Stomach (tissue), 4 donors: Measurements from ENCODE around the gene CIC.

ENCODE experiments used
- CTCF ChIP-seq, 7 experiments: fragments of 450-650 bp in 4 of 7; fragments of 200-600 bp in 3 of 7; sonication (generic) in 3 of 7; IDR thresholded peaks; one replicate each; pipeline ENCODE4 v1.5.1; 2016 to 2019; ENCODE audit warnings: antibody characterized with exemption in 7 of 7, control low read depth in 2 of 7, mild to moderate bottlenecking in 1 of 7
- EP300 ChIP-seq: sonication (generic); formaldehyde crosslinking; IDR thresholded peaks from one replicate; pipeline ENCODE4 v1.6.1; 2017; ENCODE audit warnings: antibody characterized with exemption
- POLR2A ChIP-seq, 4 donors: fragments of 450-650 bp; IDR thresholded peaks; one replicate each; pipeline ENCODE4 v1.6.1; 2016; ENCODE audit warnings: antibody characterized with exemption in 4 of 4, control low read depth in 2 of 4, mild to moderate bottlenecking in 1 of 4, moderate library complexity in 1 of 4

- TF ChIP-seq CTCF (IDR thresholded peaks at IDR 0.05) = no peak
- no peak for TF ChIP-seq EP300
- TF ChIP-seq POLR2A (IDR thresholded peaks at IDR 0.05) = no peak
Observed at GRCh38 chr19:42323473-42323851, 54.4 kb downstream of the CIC start.
